Activated B cell treated with CpG ODN at 0.5 μM for 24 hours (primary cell): Measurements from ENCODE around the gene WNK1. TPM values are rescaled to one million over a fixed set of nuclear protein-coding genes. Genes with fewer than 3 reads are reported as not detected.

Experiments used
- ATAC-seq: fragments of 200-7000 bp; cut with Tn5 transposase; one replicate; pipeline ENCODE4 v1.10.0; 2021; ENCODE audit warnings: low read depth, mild to moderate bottlenecking, moderate library complexity
- CTCF ChIA-PET: fragments of 350-600 bp; sonication (Branson Sonifier 250); formaldehyde crosslinking; loops from one replicate; lab custom pipeline; 2021; ENCODE audit warnings: antibody characterized with exemption; lab: Charles Lee
- POLR2A ChIA-PET: fragments of 350-600 bp; sonication (Branson Sonifier 250); formaldehyde crosslinking; loops from one replicate; lab custom pipeline; 2021; ENCODE audit warnings: antibody characterized with exemption; lab: Charles Lee
- DNase-seq: peaks from one replicate; pipeline ENCODE4 v3.0.0; 2022
- H3K27ac Mint-ChIP-seq: one replicate; pipeline ENCODE4 v1.8.0; 2020; ENCODE audit warnings: mixed read lengths
- H3K27me3 Mint-ChIP-seq: one replicate; pipeline ENCODE4 v1.8.0; 2021; ENCODE audit warnings: mixed read lengths
- H3K36me3 Mint-ChIP-seq: one replicate; pipeline ENCODE4 v1.8.0; 2021; ENCODE audit warnings: low read depth, mixed read lengths
- H3K4me1 Mint-ChIP-seq: one replicate; pipeline ENCODE4 v1.8.0; 2021; ENCODE audit warnings: mixed read lengths
- H3K4me3 Mint-ChIP-seq: one replicate; pipeline ENCODE4 v1.8.0; 2020; ENCODE audit warnings: mild to moderate bottlenecking, mixed read lengths
- H3K9me3 Mint-ChIP-seq: one replicate; pipeline ENCODE4 v1.8.0; 2020; ENCODE audit warnings: mixed read lengths
- CTCF ChIP-seq: fragments of 200-600 bp; IDR thresholded peaks from one replicate; pipeline ENCODE4 v1.8.0; 2022; ENCODE audit warnings: antibody characterized with exemption, mild to moderate bottlenecking
- intact Hi-C: fragments of 100-400 bp; cut with micrococcal nuclease; formaldehyde crosslinking; loops from one replicate; pipeline ENCODE4 v1.15.1; 2024
- total RNA-seq: library from RNA; stranded (reverse); gene quantifications from 2 replicates; pipeline ENCODE4 v1.2.3, GENCODE V29; 2022

Gene WNK1
- total RNA-seq, 1 donor from 2014 or later, result 155 TPM

DNA sequence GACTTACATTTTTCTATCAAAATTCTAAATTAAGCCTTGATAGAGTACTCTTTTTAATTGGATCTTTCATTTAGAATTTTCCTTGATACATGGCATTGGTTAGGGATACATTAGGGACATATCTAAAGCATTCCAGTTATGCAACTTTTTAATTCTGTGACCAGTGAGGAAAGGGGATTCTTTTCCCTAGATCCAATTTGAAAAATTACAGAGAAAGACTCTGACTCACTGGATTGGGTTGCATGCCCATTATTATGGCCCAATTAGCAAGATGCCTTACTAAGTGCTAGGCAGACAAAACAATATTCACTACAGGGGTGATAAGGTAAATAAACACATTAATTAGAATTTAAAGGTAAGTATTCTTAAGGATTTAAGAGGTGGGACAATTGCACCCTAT lies 202.4 kb downstream of the WNK1 start:
- H3K9me3 Mint-ChIP-seq, result no peaks in the 10 kb centered on the region
- no peaks in the 10 kb centered on the region for H3K27me3 Mint-ChIP-seq
- ATAC-seq, result no peak
- H3K27ac Mint-ChIP-seq, result no peak overlapping the region
- H3K4me1 Mint-ChIP-seq, result peaks cover 8% of the 10 kb centered on the region
- no peak for TF ChIP-seq CTCF
- intact Hi-C loops, result loop anchor here (5.0 kb wide), 1 partner anchor 138 kb away; no protein-coding TSS in a partner anchor
- DNase-seq, result no peak
- ChIA-PET POLR2A (no interaction called here), CTCF (no interaction called here)
- no peaks in the 10 kb centered on the region for H3K36me3 Mint-ChIP-seq
- no peak overlapping the region for H3K4me3 Mint-ChIP-seq

GRCh38 chr12:955939-956338 lies 203.6 kb downstream of the WNK1 start:
- no peak overlapping the region for H3K4me3 Mint-ChIP-seq
- intact Hi-C loops, result no loop called here
- no peak overlapping the region for H3K27ac Mint-ChIP-seq
- no peaks in the 10 kb centered on the region for H3K27me3 Mint-ChIP-seq
- DNase-seq, result no peak
- ChIA-PET POLR2A (no interaction called here), CTCF (interaction anchor here (1.1 kb wide), 1 partner anchor 137 kb away, joined by 3 read pairs; no protein-coding TSS in a partner anchor)
- H3K4me1 Mint-ChIP-seq, result peaks cover 8% of the 10 kb centered on the region
- no peaks in the 10 kb centered on the region for H3K9me3 Mint-ChIP-seq
- H3K36me3 Mint-ChIP-seq, result no peaks in the 10 kb centered on the region
- no peak for TF ChIP-seq CTCF
- ATAC-seq, result no peak

DNA sequence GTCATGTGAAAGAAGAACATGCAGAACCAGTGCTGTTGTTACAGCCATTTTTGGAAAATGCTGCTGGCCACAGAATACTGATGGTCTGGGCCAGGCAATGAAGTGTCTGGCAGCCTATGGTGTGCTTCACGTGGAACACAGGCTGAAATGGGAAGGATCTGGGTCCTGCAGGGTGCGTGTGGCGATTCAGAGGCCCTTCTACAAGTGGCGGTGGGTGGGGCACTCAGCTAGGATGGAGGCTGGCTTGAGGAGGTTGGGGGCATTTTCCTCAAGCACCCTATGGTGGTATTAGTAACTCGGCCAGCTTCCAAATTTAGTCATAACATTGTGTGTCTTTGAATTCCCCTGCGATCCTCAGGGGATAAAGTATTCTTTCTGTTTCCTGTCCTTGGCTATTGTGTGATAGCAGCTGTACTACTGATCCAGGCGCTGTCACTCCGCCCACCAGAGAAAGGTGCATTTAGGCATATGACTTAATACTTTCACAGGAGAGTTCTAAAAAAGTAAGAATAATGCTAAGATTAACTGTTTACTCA lies 206.3 kb downstream of the WNK1 start:
- TF ChIP-seq CTCF, result no peak
- intact Hi-C loops, result loop anchor here (2.0 kb wide), 1 partner anchor 32 kb away; the partner anchor contains the start of gene ERC1
- Mint-ChIP-seq H3K4me1 (peaks cover 8% of the 10 kb centered on the region), H3K27ac (peak overlapping the region; percentile 20), H3K36me3 (no peaks in the 10 kb centered on the region), H3K27me3 (no peaks in the 10 kb centered on the region), H3K9me3 (no peaks in the 10 kb centered on the region), H3K4me3 (peak overlapping the region; percentile 4)
- DNase-seq, result no peak
- CTCF ChIA-PET, result interaction anchor here (1.0 kb wide), 1 partner anchor 643 kb away, joined by 3 read pairs; no protein-coding TSS in a partner anchor
- POLR2A ChIA-PET, result interaction anchor here (0.6 to 1.5 kb wide), 4 partner anchors 9 to 139 kb away, joined by 3 to 10 read pairs (median 5); partner anchors contain the start of gene RAD52
- ATAC-seq, result peak; percentile 92

Other genes starting within 250 kb of the WNK1 start
- 3.0 and 3.6 TPM in 2 replicates for gene NINJ2, start 89.1 kb upstream of the WNK1 start, total RNA-seq
- gene RAD52, start 197.1 kb downstream of the WNK1 start, total RNA-seq, result 15.0 and 15.2 TPM in 2 replicates
- 51.1 and 57.0 TPM in 2 replicates for gene ERC1, start 238.6 kb downstream of the WNK1 start, total RNA-seq